GM18505 (cell line): Measurements from ENCODE around the gene SEMA3E.

ENCODE experiments used
- ATAC-seq: cut with Tn5 transposase; IDR thresholded peaks from one replicate; pipeline ENCODE4 v1.9.1; 2021; ENCODE audit not compliant: unreplicated experiment
- POLR2A ChIP-seq: IDR thresholded peaks from 4 replicates; pipeline ENCODE4 v1.6.1; 2011; ENCODE audit warnings: borderline replicate concordance; ENCODE audit not compliant: insufficient read depth, insufficient read length; ENCODE audit errors: extremely low read depth

Gene SEMA3E

DNA sequence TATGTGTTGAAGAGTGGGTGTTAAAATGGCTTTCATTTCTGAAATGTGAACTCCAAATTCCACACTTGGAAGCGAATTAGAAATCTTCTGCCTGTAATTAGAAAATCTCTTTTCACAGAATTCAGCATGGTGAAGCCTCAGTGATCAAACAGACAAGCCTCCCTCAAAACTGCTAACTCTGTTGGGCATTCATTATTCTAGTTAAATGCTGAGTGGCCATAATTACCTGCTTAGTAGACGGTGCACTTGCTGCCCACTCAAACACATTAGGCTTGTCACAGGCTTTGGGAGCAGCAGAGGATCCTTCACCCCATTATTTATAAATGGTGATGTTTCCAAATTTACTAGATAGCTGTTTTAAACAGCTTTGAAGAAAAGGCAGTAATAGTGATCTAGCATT is 309.0 kb downstream of the SEMA3E start:
- no peak for TF ChIP-seq POLR2A
- no peak for ATAC-seq

DNA sequence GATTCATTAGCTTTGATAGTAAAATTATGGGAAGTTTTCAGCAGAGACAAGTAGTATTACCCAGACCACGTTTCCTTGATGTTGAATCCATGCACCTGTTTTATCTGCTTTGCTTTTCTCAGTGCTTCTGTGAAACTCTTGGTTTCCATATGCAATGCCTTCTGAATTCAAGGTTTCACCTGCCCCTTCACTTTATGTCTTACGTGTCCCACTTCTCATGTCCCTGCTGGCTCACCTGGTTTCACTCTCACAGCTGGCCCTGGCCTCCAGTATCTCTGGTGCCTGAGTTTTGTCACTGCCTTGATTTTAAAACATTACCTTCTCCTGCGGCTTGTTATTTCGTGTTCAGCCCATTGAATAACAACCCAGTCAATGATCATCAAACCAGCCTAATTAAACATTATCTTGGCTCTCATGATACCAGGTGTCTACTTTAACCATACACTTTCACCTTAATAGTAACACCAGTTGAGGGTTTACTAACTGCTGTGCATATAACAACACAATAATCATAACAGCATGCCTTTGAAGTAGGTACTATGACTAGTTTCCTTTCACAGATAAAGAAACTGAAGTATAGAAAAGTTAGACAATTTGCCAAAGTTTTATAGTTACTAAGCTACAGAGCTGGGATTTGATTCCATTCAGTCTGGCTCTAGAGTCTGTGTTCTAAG is 310.5 kb downstream of the SEMA3E start:
- ATAC-seq, result no peak
- TF ChIP-seq POLR2A, result no peak

DNA sequence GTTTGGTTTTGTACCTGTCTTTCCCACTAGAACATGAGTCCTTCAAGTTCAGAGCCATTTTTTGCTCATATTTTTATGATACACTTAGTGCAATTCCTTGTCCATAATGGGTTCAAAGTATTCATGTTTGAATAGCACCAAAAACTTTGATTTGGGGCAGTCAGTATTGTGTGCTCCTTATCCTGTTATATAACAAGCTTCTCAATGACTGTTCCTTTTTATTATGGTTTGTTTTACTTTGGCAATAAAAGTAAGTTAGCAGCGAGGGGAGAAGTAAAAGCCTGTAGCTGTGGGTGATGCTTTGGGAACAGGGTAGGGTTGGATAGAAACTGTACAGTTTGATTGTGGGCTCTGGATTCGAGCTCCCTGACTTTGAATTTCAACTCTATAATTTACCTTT is 311.9 kb downstream of the SEMA3E start:
- no peak for TF ChIP-seq POLR2A
- no peak for ATAC-seq

DNA sequence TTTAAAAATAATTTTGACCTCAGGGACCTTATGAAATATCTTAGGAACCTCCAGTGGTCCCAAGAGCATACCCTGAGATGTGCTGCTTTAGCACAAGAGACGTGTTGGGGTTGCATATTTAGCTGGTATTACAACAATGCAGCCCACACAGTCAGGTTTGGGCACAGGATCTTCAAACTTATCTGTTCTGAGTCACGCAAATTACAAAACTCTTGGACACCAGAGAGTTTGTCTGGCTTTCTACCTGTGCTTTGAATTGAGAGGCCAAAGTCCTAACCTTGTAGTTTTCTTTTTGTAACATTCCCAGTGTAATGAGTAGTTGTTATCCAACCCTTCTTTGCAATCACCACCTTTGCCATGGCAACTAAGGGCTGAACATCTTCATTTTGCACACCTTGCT is 322.7 kb downstream of the SEMA3E start:
- no peak for TF ChIP-seq POLR2A
- no peak for ATAC-seq

DNA sequence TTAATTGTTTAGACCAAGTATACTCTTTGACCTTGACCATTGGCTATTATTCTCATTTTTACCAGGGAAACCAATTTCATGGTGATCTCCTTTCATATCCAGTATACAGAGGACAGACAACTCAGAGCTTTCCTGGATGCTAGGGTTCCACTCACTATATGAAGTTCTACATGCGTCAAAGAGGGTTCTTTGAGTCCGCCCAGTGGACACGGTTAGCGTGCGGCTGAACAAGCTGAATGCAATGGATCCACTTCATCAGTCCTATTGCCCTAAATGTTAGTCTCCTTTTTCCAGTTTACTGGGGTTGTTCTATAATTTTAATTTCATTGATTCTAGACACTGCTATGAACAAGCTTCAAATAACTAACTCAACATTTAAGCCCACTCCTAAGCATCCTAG is 323.9 kb downstream of the SEMA3E start:
- ATAC-seq, result no peak

DNA sequence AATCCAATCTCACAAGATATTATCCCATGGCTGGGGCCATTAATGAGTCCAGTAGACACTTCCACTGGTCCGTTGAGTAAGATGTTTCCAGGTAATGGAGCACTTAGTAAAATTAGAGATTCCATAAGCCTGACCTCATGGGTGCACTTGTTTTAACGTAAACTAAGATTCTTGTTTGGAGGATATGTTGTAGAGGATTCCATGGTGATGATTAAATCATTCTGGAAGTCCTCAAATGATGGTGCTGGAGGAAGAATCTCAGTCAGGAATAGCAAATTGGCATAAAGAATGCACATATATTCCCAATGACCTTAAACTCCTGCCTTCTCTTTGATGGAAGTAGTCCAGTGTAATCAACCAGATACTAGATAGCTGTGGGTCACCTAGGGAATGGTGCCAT is 324.3 kb downstream of the SEMA3E start:
- no peak for ATAC-seq
- no peak for TF ChIP-seq POLR2A

More for the DNA sequence above, 323.9 kb downstream of the SEMA3E start:
- no peak for TF ChIP-seq POLR2A

DNA sequence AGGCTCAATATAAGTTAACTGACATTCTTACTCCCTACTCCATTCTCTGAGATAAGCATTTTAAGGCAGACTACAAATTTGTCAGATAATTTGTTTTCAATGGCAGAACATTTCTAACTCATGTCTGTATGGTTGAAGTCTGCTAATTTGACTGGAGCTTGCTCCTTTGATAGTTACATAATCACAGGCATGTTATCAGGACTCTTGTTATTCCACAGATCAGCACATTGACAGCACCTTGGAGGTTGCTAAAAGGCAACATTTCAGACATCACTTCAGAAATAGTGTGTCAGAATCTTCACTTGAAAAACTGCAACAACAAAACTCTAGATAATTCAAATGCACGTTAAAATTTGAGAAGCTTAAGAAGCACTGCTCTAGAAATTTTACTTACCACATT is 327.9 kb downstream of the SEMA3E start:
- TF ChIP-seq POLR2A, result no peak
- no peak for ATAC-seq

DNA sequence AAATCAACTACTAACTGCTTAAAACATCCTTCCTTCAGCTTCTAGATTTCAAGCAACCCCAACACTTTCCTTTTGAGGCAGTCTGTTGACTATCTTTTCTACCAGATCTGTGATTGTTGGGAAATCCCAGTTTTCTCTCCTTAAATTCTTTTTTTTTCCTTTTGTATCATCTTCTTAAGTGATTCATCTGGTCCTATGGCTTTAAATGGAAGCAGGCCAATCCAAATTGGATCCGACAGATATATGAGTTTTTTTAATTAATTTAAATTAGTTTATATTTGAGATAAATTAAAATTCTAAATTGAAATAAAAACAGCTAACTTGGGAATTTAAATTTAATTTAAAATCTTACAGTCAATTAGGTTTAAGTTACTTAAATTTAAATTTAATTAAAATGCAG is 335.0 kb downstream of the SEMA3E start:
- TF ChIP-seq POLR2A, result no peak
- ATAC-seq, result no peak
